OCI-LY7 (cell line): ENCODE results near the gene PRICKLE2. TPM values are rescaled to one million over a fixed set of nuclear protein-coding genes. Genes with fewer than 3 reads are reported as not detected.

Source experiments
- BruUV-seq: library from RNA; stranded (reverse); fragments of 400-500 nt; replicated peaks from 2 replicates; lab custom pipeline; 2021; lab: Mats Ljungman, UMichigan
- CTCF ChIA-PET: fragments of 300-600 bp; sonication (Branson Sonifier 250); formaldehyde crosslinking; loops from one replicate; lab custom pipeline; 2022; ENCODE audit warnings: antibody characterized with exemption; ENCODE audit not compliant: unreplicated experiment; lab: Charles Lee
- POLR2A ChIA-PET: fragments of 300-600 bp; sonication (Branson Sonifier 250); formaldehyde crosslinking; loops from one replicate; lab custom pipeline; 2022; ENCODE audit warnings: antibody characterized with exemption; lab: Charles Lee
- DNase-seq: peaks from one replicate; pipeline ENCODE4 v3.0.0-alpha.2; 2015; ENCODE audit warnings: low spot score
- H2AFZ ChIP-seq: fragments of 200-600 bp; sonication (generic), shearing (Covaris generic); 2 replicates; pipeline ENCODE4 v1.6.1; 2014; ENCODE audit warnings: mild to moderate bottlenecking, antibody characterized with exemption, low read length, moderate library complexity
- H3K27ac ChIP-seq: fragments of 200-600 bp; sonication (generic); 2 replicates; pipeline ENCODE4 v1.5.1; 2014; ENCODE audit warnings: mixed run types, low read depth, mild to moderate bottlenecking, moderate library complexity, low read length, inconsistent platforms; ENCODE audit not compliant: poor library complexity, severe bottlenecking
- H3K36me3 ChIP-seq: fragments of 200-600 bp; sonication (generic); 2 replicates; pipeline ENCODE4 v1.6.1; 2014; ENCODE audit warnings: mild to moderate bottlenecking, antibody characterized with exemption, low read length, moderate library complexity, mixed read lengths; ENCODE audit not compliant: insufficient read depth
- H3K4me1 ChIP-seq: fragments of 200-600 bp; sonication (generic); 2 replicates; pipeline ENCODE4 v1.5.1; 2014; ENCODE audit warnings: mild to moderate bottlenecking, low read length; ENCODE audit not compliant: insufficient read depth, poor library complexity, severe bottlenecking
- H3K4me2 ChIP-seq: fragments of 200-600 bp; sonication (generic); 2 replicates; pipeline ENCODE4 v1.6.1; 2014; ENCODE audit warnings: mild to moderate bottlenecking, low read length
- H3K4me3 ChIP-seq: fragments of 200-600 bp; sonication (generic); 2 replicates; pipeline ENCODE4 v1.5.1; 2014; ENCODE audit warnings: mild to moderate bottlenecking, low read depth, low read length; ENCODE audit not compliant: poor library complexity, severe bottlenecking
- H3K79me2 ChIP-seq: fragments of 200-600 bp; sonication (generic); 2 replicates; pipeline ENCODE4 v1.6.1; 2016; ENCODE audit warnings: low read depth, mild to moderate bottlenecking, low read length, moderate library complexity, mixed read lengths; ENCODE audit not compliant: insufficient read depth
- H3K9me2 ChIP-seq: fragments of 200-600 bp; sonication (generic); 2 replicates; pipeline ENCODE4 v1.6.1; 2016; ENCODE audit warnings: mild to moderate bottlenecking, low read length, mixed read lengths; ENCODE audit not compliant: insufficient read depth
- H3K9me3 ChIP-seq: fragments of 200-600 bp; sonication (generic); 2 replicates; pipeline ENCODE4 v1.6.1; 2014; ENCODE audit warnings: mild to moderate bottlenecking, mixed run types, low read length, mixed read lengths
- H4K20me1 ChIP-seq: fragments of 200-600 bp; sonication (generic); 2 replicates; pipeline ENCODE4 v1.6.1; 2014; ENCODE audit warnings: mild to moderate bottlenecking, antibody characterized with exemption, low read length, moderate library complexity, mixed read lengths; ENCODE audit not compliant: insufficient read depth
- EZH2phosphoT487 ChIP-seq: fragments of 200-600 bp; sonication (generic); IDR thresholded peaks from 2 replicates; pipeline ENCODE4 v1.6.1; 2018; ENCODE audit warnings: low read depth, borderline replicate concordance, mild to moderate bottlenecking, mixed run types, antibody characterized with exemption, low read length, moderate library complexity, mixed read lengths
- intact Hi-C: fragments of 100-400 bp; cut with micrococcal nuclease; formaldehyde crosslinking; loops from one replicate; pipeline ENCODE4 v1.10.0; 2022; ENCODE audit not compliant: unreplicated experiment
- total RNA-seq, 2 experiments: library from RNA; depleted of rRNA in 1 of 2; stranded (reverse); fragments of >200 nt in 1 of 2; shearing (Covaris generic) in 1 of 2; gene quantifications; 2 replicates each; pipeline ENCODE4 v1.2.3, GENCODE V29; 2014 to 2022
- TF ChIP-seq, protein P1 (sequence below): fragments of 200-600 bp; sonication (generic); conservative IDR thresholded peaks from 2 replicates; pipeline ENCODE4 v1.5.1; 2014; ENCODE audit warnings: mild to moderate bottlenecking, antibody characterized with exemption, low read length, moderate library complexity, mixed read lengths

Gene PRICKLE2
- total RNA-seq, 2 experiments from 2014 or later: 2.0 to 3.9 TPM

DNA sequence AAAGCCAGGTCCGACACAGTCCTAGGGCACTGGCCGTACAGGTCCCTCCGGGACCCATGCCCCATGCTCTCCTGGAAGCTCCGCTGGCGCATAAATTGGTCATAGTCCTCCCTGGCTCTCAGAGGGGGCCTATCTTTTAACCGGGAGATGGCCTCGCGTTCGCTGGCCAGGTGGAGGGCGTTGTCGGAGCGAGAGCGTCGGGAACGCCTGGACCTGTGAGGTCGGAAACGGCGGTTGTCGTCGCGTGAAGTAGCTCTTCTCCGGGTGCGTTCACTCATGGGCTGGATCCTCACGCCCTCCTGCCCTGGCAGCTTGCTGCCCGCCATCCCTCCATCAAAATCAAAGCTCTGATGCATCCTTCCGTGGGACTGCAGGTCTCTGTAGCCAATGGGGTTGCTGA, 126.0 kb downstream of the PRICKLE2 start:
- no TSS peak for BruUV-seq
- Histone ChIP-seq H3K36me3 (no peaks in the 10 kb centered on the region), H3K79me2 (no peaks in the 10 kb centered on the region), H4K20me1 (no peaks in the 10 kb centered on the region), H3K27ac (no peak overlapping the region), H3K9me3 (no peaks in the 10 kb centered on the region), H3K4me1 (no peaks in the 10 kb centered on the region), H3K4me2 (no peak overlapping the region), H2AFZ (no peak overlapping the region), H3K4me3 (no peak overlapping the region), H3K9me2 (no peaks in the 10 kb centered on the region)
- CTCF ChIA-PET: no interaction called here
- intact Hi-C loops: no loop called here
- DNase-seq: no peak
- TF ChIP-seq, protein P1, sequence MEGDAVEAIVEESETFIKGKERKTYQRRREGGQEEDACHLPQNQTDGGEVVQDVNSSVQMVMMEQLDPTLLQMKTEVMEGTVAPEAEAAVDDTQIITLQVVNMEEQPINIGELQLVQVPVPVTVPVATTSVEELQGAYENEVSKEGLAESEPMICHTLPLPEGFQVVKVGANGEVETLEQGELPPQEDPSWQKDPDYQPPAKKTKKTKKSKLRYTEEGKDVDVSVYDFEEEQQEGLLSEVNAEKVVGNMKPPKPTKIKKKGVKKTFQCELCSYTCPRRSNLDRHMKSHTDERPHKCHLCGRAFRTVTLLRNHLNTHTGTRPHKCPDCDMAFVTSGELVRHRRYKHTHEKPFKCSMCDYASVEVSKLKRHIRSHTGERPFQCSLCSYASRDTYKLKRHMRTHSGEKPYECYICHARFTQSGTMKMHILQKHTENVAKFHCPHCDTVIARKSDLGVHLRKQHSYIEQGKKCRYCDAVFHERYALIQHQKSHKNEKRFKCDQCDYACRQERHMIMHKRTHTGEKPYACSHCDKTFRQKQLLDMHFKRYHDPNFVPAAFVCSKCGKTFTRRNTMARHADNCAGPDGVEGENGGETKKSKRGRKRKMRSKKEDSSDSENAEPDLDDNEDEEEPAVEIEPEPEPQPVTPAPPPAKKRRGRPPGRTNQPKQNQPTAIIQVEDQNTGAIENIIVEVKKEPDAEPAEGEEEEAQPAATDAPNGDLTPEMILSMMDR: no peak
- TF ChIP-seq EZH2phosphoT487: no peak
- POLR2A ChIA-PET: no interaction called here

DNA sequence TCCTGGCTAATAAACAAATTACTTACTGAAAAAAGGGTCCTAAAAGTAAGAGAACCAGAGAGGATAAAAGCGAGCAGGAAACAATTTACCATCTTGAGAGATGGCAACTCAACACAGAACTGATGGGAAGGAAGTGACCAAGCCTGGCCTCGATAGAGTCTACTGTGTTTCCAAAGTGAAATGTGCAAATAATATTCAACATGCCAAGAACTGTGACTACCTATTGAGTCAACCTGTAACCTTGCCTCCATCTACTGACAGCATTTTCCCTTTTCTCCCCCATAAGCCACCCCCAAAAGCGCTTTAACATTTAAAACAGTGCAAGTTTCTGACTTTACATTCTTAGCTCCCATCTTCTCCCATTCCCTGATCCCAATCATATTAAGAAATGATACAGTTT, 126.6 kb downstream of the PRICKLE2 start:
- DNase-seq: no peak
- Histone ChIP-seq H4K20me1 (no peaks in the 10 kb centered on the region), H3K27ac (no peak overlapping the region), H3K4me1 (no peaks in the 10 kb centered on the region), H3K9me2 (no peaks in the 10 kb centered on the region), H3K36me3 (no peaks in the 10 kb centered on the region), H2AFZ (no peak overlapping the region), H3K9me3 (no peaks in the 10 kb centered on the region), H3K4me3 (no peak overlapping the region), H3K4me2 (no peak overlapping the region), H3K79me2 (no peaks in the 10 kb centered on the region)
- BruUV-seq: no TSS peak
- CTCF ChIA-PET: no interaction called here
- no peak for TF ChIP-seq EZH2phosphoT487
- TF ChIP-seq, protein P1: no peak
- intact Hi-C loops: no loop called here
- POLR2A ChIA-PET: no interaction called here

DNA sequence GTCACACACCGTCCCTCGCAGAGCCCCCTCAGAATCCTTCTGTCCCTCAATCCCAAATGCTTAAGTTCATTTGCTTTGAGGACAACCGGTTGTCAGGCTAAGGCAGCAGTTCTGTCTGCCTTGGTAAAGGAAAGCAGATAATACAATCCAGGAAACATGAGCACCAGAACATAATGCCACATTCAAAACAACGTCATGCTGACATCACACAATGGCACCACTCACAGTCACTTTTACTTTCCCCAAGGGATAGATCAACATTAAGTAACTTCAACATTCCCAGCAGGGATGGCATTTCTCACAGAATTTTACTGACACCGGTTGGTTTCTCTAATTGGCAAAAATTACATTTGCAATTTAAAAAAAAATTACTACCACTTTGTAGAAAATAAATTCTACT, 127.3 kb downstream of the PRICKLE2 start:
- POLR2A ChIA-PET: no interaction called here
- CTCF ChIA-PET: no interaction called here
- no peaks in the 10 kb centered on the region for H4K20me1 ChIP-seq
- DNase-seq: no peak
- H3K9me2 ChIP-seq: no peaks in the 10 kb centered on the region
- no peaks in the 10 kb centered on the region for H3K36me3 ChIP-seq
- no peak overlapping the region for H3K4me2 ChIP-seq
- no peak overlapping the region for H3K4me3 ChIP-seq
- no peaks in the 10 kb centered on the region for H3K79me2 ChIP-seq
- no TSS peak for BruUV-seq
- H3K9me3 ChIP-seq: no peaks in the 10 kb centered on the region
- intact Hi-C loops: no loop called here
- TF ChIP-seq, protein P1: no peak
- TF ChIP-seq EZH2phosphoT487: no peak
- no peak overlapping the region for H3K27ac ChIP-seq
- H2AFZ ChIP-seq: no peak overlapping the region
- H3K4me1 ChIP-seq: no peaks in the 10 kb centered on the region
